ENCODE data around the gene PSTK.

- TF ChIP-seq CTCF (IDR thresholded peaks at IDR 0.05) (no peak), POLR2A (IDR thresholded peaks at IDR 0.05) (no peak)
Observed at GRCh38 chr10:122988501-122988900, 8.3 kb downstream of the PSTK start.
